Activated CD8-positive, alpha-beta T cell treated with anti-CD3 and anti-CD28 coated beads for 36 hours (primary cell): ENCODE results near the gene IGFBP1. TPM values are rescaled to one million over a fixed set of nuclear protein-coding genes. Genes with fewer than 3 reads are reported as not detected.

Experiments
- ATAC-seq: fragments of 200-7000 bp; cut with Tn5 transposase; one replicate; pipeline ENCODE4 v1.10.0; 2021; ENCODE audit warnings: mild to moderate bottlenecking, moderate library complexity
- CTCF ChIA-PET: fragments of 350-600 bp; sonication (Branson Sonifier 250); formaldehyde crosslinking; loops from one replicate; lab custom pipeline; 2021; ENCODE audit warnings: antibody characterized with exemption; lab: Charles Lee
- POLR2A ChIA-PET: fragments of 350-600 bp; sonication (Branson Sonifier 250); formaldehyde crosslinking; loops from one replicate; lab custom pipeline; 2021; ENCODE audit warnings: antibody characterized with exemption; lab: Charles Lee
- DNase-seq: peaks from one replicate; pipeline ENCODE4 v3.0.0-alpha.2; 2020
- H3K27ac Mint-ChIP-seq: one replicate; pipeline ENCODE4 v1.8.0; 2021; ENCODE audit warnings: mild to moderate bottlenecking, mixed read lengths
- H3K27me3 Mint-ChIP-seq: one replicate; pipeline ENCODE4 v1.8.0; 2021; ENCODE audit warnings: mixed read lengths
- H3K36me3 Mint-ChIP-seq: one replicate; pipeline ENCODE4 v1.8.0; 2021; ENCODE audit warnings: low read depth, mixed read lengths
- H3K4me1 Mint-ChIP-seq: one replicate; pipeline ENCODE4 v1.8.0; 2021; ENCODE audit warnings: low read depth, mixed read lengths
- H3K4me3 Mint-ChIP-seq: one replicate; pipeline ENCODE4 v1.8.0; 2021; ENCODE audit warnings: mild to moderate bottlenecking, moderate library complexity, mixed read lengths
- H3K9me3 Mint-ChIP-seq: one replicate; pipeline ENCODE4 v1.8.0; 2021; ENCODE audit warnings: mixed read lengths
- CTCF ChIP-seq: fragments of 200-600 bp; IDR thresholded peaks from one replicate; pipeline ENCODE4 v1.8.0; 2022; ENCODE audit warnings: antibody characterized with exemption, mild to moderate bottlenecking
- intact Hi-C: fragments of 100-400 bp; cut with micrococcal nuclease; formaldehyde crosslinking; loops from one replicate; pipeline ENCODE4 v1.10.0; 2022
- total RNA-seq, 2 experiments: library from RNA; stranded (reverse); gene quantifications; one replicate each; pipeline ENCODE4 v1.2.3, GENCODE V29; 2021

Gene IGFBP1
- total RNA-seq, 2 experiments from 2014 or later, result not detected

DNA sequence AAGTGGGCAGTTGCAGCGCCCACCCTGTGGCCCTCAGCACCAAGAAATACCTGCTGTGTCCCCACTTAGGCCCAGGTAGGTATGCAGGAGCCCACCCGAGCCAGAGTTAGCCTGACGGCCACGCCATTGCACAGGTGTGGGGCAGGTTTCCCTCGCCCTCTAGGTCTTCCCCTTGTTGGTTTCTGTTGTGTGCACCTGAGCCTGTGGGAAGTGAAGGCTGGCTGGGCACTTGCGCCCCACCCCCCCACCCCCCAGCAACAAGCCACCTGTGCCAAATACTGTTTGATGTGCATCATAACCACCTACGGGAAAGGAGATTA lies 15.3 kb upstream of the IGFBP1 start, which contains the start of gene CCDC201:
Gene CCDC201 (minus strand): TSS at position 48 of the 320 bp plus-strand sequence. CDS start 75 bp downstream, outside the sequence.
- Mint-ChIP-seq H3K4me1 (no peaks in the 10 kb centered on the region), H3K27ac (no peak within 1 kb of the TSS), H3K4me3 (no peak within 1 kb of the TSS), H3K27me3 (no peaks in the 10 kb centered on the region), H3K9me3 (peaks cover 3% of the 10 kb centered on the region), H3K36me3 (no peaks in the 10 kb centered on the region)
- DNase-seq (no peak), ATAC-seq (no peak)
- intact Hi-C loops, result no loop called here
- ChIA-PET POLR2A (no interaction called here), CTCF (no interaction called here)
- TF ChIP-seq CTCF, result no peak

DNA sequence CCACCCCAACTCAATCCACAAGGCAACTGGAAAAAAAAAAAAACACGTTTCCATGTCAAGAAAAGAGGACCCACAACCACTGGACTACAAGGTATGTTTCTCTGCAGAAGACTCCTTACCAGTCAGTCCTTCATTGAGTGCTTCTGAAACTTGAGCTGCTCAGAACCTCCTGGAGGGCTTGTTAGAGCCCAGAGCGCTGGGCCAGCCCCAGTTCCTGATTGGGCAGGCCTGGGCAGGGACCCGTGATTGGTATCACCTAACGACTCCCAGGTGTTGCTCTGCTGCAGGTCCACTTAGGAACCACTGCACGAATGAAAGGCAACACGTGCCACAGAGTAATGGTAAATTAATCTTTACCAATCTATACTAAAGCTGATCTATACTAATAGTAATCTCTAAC lies 14.9 kb upstream of the IGFBP1 start:
- H3K36me3 Mint-ChIP-seq, result no peaks in the 10 kb centered on the region
- intact Hi-C loops, result no loop called here
- peaks cover 3% of the 10 kb centered on the region for H3K9me3 Mint-ChIP-seq
- ChIA-PET POLR2A (no interaction called here), CTCF (no interaction called here)
- no peaks in the 10 kb centered on the region for H3K27me3 Mint-ChIP-seq
- no peak overlapping the region for H3K27ac Mint-ChIP-seq
- H3K4me3 Mint-ChIP-seq, result no peak overlapping the region
- TF ChIP-seq CTCF, result no peak
- no peak for ATAC-seq
- DNase-seq, result no peak
- no peaks in the 10 kb centered on the region for H3K4me1 Mint-ChIP-seq

DNA sequence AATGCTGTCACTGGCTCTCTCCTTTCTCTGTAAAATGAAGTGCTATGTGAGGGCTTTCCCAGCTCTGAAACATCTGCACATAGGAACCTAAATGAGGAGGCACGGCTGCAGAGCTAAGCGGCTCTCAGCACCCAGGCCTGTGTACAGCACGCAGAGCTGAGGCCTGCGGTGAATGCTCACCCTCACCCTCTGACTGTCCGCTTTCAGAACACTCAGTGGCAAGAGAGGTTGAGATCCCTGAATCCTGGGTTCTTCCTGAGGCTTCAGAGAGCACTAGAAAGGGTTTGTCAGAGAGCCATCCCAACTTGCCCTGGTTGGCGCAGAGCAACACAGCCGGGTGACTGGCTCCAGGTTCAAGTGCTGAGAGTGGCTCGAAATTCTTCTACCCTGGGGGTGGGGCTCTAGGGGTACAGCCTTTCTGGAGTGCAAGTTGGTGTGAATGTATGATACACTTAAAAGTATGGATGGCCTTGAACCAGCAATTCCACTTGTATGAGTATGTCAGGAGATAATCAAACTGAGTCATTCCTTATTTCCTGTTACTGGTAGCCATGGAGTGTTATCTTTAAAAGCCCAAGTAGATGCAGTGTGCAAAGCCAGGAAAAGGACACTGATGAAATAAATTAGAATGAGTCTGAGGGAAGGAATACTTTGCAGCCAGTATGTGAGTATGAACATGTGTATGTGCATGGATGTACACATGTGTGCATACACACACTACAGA lies 13.7 kb upstream of the IGFBP1 start:
- ChIA-PET POLR2A (no interaction called here), CTCF (no interaction called here)
- ATAC-seq, result no peak
- Mint-ChIP-seq H3K4me3 (no peak overlapping the region), H3K27ac (no peak overlapping the region), H3K27me3 (no peaks in the 10 kb centered on the region), H3K9me3 (peaks cover 3% of the 10 kb centered on the region), H3K4me1 (no peaks in the 10 kb centered on the region), H3K36me3 (no peaks in the 10 kb centered on the region)
- intact Hi-C loops, result no loop called here
- no peak for DNase-seq
- no peak for TF ChIP-seq CTCF

- DNase-seq (no peak), ATAC-seq (no peak)
- no peak overlapping the region for H3K27ac Mint-ChIP-seq
- intact Hi-C loops, result no loop called here
- no peaks in the 10 kb centered on the region for H3K36me3 Mint-ChIP-seq
- ChIA-PET POLR2A (no interaction called here), CTCF (no interaction called here)
- no peaks in the 10 kb centered on the region for H3K27me3 Mint-ChIP-seq
- peaks cover 3% of the 10 kb centered on the region for H3K9me3 Mint-ChIP-seq
- no peak for TF ChIP-seq CTCF
- H3K4me1 Mint-ChIP-seq, result no peaks in the 10 kb centered on the region
- no peak overlapping the region for H3K4me3 Mint-ChIP-seq
Observed at GRCh38 chr7:45876519-45876918, 11.8 kb upstream of the IGFBP1 start.

DNA sequence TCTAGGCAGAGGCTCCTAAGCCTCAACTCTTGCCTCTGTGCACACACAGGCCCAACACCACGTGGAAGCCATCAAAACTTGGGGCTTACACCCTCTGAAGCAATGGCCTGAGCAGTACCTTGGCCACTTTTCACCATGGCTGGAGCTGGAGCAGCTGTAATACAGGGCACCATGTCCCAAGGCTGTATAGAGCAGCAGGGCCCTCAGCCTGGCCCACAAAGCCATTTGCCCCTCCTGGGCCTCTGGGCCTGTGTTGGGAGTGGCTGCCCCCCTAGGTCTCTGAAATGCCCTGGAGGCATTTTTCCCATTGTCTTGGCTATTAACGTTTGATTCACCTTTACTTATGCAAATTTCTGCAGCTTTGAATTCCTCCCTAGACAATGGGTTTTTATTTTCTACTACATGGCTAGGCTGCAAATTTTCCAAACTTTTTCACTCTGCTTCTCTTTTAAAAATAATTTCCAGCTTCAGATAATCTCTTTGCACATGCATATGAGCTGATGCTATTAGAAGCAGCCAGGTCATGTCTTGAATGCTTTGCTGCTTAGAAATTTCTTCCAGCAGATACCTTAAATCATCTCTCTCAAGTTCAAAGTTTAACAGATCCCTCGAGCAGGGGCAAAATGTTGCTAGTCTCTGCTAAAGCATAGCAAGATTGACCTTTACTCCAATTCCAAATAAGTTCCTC lies 9.7 kb upstream of the IGFBP1 start:
- ChIA-PET CTCF (no interaction called here), POLR2A (interaction anchor here (0.7 kb wide), 1 partner anchor 1372 kb away, joined by 3 read pairs; no protein-coding TSS in a partner anchor)
- ATAC-seq (no peak), DNase-seq (no peak)
- Mint-ChIP-seq H3K9me3 (peaks cover 3% of the 10 kb centered on the region), H3K27me3 (no peaks in the 10 kb centered on the region), H3K4me1 (no peaks in the 10 kb centered on the region), H3K4me3 (no peak overlapping the region), H3K36me3 (no peaks in the 10 kb centered on the region), H3K27ac (no peak overlapping the region)
- TF ChIP-seq CTCF, result no peak
- intact Hi-C loops, result no loop called here
